Forelimb muscle (tissue), 1 donor: ENCODE measurements around the gene IRF9. TPM values are rescaled to one million over a fixed set of nuclear protein-coding genes. Genes with fewer than 3 reads are reported as not detected.
A peak's percentile ranks its signal among the peaks of the same experiment; 100 is the strongest.

Source experiments
- DNase-seq: peaks from one replicate; pipeline ENCODE4 v3.0.0-alpha.2; 2013; ENCODE audit warnings: low read depth
- polyA plus RNA-seq: library from polyadenylated mRNA; unstranded; fragments of 120-200 nt; gene quantifications from one replicate; pipeline ENCODE4 v1.2.1, GENCODE V29; 2013; ENCODE audit not compliant: insufficient read length

IRF9 gene
- 25.1 TPM for polyA plus RNA-seq

- DNase-seq = peak; percentile 91
Observed at GRCh38 chr14:24160850-24161804, at the start of gene IRF9. Gene IRF9, plus strand, starts transcription at chr14:24161265. Its CDS starts 880 bp downstream, at chr14:24162145.

GRCh38 chr14:24113379-24113800 is 47.7 kb upstream of the IRF9 start:
- no peak for DNase-seq

GRCh38 chr14:24113801-24114531 is 47.1 kb upstream of the IRF9 start:
- peak; percentile 66 for DNase-seq

- peak; percentile 98 for DNase-seq
Observed at GRCh38 chr14:24114532-24115421, 46.3 kb upstream of the IRF9 start, which contains the start of the genes DCAF11 and NRL. Gene DCAF11, plus strand, starts transcription at chr14:24114777. Its CDS starts 818 bp downstream, at chr14:24115595. Gene NRL, minus strand, starts transcription at chr14:24114949. Its CDS starts 32,101 bp downstream, at chr14:24082848.

GRCh38 chr14:24115422-24116127 is 45.5 kb upstream of the IRF9 start:
- DNase-seq = no peak

GRCh38 chr14:24116128-24116814 is 44.8 kb upstream of the IRF9 start:
- no peak for DNase-seq

- DNase-seq = no peak
Observed at GRCh38 chr14:24117179-24117578, 43.9 kb upstream of the IRF9 start.

GRCh38 chr14:24119691-24120090 is 41.4 kb upstream of the IRF9 start:
- no peak for DNase-seq

GRCh38 chr14:24121210-24121609 is 39.9 kb upstream of the IRF9 start:
- no peak for DNase-seq

GRCh38 chr14:24122416-24122815 is 38.6 kb upstream of the IRF9 start:
- DNase-seq = no peak

- no peak for DNase-seq
Observed at GRCh38 chr14:24122898-24123297, 38.2 kb upstream of the IRF9 start.

- DNase-seq = no peak
Observed at GRCh38 chr14:24123424-24124417, 37.3 kb upstream of the IRF9 start.

GRCh38 chr14:24126939-24127338 is 34.1 kb upstream of the IRF9 start:
- no peak for DNase-seq

GRCh38 chr14:24127673-24128072 is 33.4 kb upstream of the IRF9 start:
- DNase-seq = no peak

GRCh38 chr14:24129410-24129998 is 31.6 kb upstream of the IRF9 start:
- DNase-seq = no peak

GRCh38 chr14:24130380-24130716 is 30.7 kb upstream of the IRF9 start, which contains the start of gene FITM1:
Gene FITM1, plus strand, starts transcription at chr14:24130659. Its CDS starts 905 bp downstream, at chr14:24131564.
- no peak for DNase-seq

- DNase-seq = peak; percentile 32
Observed at GRCh38 chr14:24130717-24131548, 30.1 kb upstream of the IRF9 start.
